ENCODE measurements around the gene GOSR1.
"Not testable (repeated sequence)": the region's sequence is repeated elsewhere in the genome, so short reads cannot be mapped to it uniquely, and the experiment has no call there.

Gene GOSR1

DNA sequence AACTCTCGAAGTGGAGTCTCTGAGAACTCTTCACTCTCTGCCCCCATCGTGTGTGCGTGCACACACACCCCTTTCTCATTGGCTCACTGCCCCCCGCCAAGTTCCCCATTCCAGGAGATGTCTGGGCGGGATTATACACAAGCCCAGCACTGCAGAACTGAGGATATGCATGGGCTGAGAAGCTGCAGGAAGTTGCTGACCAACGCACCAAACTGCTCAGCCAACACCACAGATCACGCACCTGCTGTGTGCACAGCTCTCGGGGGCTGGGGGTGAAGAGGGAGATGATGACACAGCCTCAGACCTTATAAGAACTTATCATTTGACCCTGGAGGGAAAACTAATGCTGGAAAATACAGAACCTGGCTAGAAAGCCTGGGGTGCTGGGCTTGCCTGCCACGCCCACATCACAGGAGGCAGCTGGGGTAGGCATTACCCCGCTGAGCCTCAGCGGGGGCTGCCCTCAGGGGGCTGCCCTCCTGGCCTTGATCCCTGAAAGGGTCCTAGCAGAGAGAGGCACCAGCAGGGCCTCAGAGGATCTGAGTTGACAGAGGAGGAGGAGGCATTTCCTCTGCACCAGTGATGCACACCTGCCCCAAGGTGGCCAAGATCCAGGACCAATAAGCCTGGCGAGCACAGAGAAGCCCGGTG is 87.3 kb downstream of the GOSR1 start:
- DNase-seq: not testable (repeated sequence)

DNA sequence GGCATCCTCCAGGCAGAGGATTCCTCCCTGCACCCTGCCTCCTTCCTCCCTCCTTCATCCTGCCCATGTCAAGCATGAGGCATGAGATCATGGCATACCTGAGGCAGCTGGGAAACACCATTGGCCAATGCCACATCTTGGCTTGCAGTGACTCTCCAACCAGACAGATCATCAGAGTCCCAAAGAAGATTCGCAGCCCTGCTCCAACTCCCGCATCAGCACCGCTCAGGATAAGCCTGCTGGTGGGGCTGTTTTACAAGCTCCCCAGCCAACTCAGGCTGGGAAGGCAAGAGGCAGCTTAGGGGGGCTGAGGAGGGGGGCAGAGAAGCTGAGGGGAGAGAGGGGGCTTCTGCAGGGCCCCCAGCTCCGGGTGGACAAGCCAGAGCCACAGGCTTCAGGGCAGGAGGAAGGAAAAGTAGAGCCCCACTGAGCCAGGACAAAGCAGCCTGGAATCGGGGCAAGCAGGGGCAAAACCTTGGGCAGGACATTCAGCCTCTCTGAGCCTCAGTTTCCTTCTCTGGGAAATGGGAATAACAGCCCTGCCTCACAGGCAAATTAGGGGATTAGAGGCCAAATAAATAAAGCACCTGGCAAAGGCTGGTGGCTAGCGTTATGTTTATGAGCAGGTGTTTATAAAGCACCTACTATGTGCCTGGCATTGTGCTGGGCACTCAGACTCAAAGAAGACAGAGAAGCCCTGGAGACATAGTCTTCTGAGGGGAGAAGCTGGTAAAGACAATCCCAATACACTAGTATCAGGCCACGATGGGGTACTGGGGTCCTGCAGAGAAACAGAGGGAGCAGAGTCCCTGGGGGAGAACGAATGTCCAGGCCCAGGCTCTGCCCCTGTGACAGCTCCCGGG is 88.1 kb downstream of the GOSR1 start:
- DNase-seq: no peak

DNA sequence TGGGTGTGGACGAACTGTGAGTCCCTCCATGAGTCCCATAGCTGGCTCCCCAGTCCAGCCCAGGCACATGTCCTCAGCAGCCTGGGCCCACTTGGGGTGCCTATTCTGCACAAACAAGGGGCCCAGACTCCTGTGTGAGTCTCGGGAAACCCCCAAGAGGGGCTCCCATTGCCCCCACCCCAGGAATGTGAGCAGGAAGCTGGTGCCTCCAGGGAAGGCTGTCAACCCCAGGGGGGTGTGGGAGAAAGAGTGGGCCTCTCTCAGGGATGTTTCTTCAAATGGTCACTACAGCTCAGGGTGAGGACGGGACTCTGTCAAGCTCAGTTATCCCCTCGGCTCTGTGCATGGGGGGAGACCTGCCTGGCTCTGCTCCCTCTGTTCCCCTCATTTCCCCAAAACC is 88.9 kb downstream of the GOSR1 start:
- DNase-seq: not testable (repeated sequence)

DNA sequence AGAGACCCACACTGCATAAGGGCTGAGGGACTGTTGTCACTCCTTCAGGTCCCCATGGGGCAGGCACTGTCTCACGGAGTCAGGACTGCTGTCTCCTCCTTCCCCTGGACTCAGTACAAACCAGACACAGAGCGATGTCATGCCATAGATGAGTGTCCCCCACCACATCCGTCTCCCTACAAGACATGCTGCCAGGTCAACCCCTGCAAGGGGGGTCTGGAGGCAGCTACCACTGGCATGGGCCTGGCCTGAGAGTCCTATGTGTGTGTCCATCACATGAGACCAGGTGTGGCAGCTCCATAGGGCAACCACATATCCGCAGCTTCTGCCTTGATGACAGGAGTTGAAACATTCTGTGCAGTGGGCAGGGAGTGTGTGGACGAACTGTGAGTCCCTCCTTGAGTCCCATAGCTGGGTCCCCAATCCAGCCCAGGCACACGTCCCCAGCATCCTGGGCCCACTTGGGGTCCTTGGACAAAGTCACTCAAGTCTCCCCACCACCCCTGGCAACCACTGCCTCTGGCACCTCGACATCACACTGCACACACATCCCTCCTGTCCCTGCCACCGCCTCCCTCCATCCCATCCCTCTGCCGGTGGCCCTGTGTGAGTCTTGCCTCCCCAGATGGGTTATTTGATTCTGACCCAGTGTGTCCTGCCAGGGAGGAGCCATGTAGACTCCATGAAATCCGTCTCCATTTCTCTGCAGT is 89.5 kb downstream of the GOSR1 start:
- DNase-seq: not testable (repeated sequence)

DNA sequence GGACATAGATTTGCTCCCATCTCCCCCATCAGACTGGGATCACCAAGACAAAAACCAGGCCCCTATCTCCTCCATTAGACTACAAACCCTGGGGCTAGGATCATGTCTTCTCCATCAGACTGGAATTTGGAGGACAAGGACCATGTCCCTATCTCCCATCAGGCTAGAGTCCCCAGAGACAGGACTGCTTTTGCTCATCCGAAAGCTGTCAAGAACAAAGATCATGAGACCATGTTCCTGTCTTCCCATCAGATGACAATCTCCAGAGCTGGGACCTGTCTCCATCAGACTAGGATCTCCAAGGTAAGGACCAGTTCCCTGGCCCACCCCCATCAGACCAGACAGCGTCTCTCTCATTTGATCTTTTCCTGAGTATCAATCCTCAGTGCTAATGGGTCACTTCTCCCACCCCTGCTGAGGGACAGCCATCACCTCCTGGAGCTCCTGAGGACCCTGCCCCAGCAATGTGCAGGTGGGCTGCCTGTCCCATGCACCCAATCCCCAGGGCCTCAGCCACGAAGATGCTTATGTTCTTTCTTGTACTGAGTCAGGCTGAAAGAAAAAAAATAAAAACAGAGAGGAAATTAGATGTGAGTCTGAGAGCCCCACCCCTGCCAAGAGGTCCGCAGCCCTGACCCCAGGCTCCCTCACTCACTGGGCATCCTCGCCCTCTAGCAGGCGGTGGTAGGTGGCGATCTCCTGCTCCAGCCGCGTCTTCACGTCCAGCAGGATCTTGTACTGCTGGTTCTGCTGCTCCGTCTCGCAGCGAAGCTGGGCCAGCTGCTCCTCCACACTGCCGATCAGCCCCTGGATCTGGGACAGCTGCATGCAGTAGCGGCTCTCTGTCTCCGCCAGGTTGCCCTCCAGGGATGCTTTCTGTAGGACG is 90.3 kb downstream of the GOSR1 start:
- DNase-seq: no peak

DNA sequence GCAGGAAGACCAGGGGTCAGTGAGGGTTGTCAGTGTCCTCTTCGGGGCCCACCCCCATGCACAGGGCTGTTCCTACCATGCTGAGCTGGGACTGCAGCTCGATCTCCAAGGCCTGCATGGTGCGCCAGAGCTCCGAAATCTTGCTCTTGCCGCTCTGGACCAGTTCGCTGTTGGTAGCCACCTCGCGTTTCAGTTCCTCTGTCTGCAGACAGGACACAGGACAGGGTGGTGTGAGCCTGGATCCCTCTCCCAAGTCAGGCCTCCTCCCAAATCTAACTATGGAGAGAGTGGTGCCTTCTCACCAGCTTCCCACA is 90.9 kb downstream of the GOSR1 start:
- DNase-seq: no peak

DNA sequence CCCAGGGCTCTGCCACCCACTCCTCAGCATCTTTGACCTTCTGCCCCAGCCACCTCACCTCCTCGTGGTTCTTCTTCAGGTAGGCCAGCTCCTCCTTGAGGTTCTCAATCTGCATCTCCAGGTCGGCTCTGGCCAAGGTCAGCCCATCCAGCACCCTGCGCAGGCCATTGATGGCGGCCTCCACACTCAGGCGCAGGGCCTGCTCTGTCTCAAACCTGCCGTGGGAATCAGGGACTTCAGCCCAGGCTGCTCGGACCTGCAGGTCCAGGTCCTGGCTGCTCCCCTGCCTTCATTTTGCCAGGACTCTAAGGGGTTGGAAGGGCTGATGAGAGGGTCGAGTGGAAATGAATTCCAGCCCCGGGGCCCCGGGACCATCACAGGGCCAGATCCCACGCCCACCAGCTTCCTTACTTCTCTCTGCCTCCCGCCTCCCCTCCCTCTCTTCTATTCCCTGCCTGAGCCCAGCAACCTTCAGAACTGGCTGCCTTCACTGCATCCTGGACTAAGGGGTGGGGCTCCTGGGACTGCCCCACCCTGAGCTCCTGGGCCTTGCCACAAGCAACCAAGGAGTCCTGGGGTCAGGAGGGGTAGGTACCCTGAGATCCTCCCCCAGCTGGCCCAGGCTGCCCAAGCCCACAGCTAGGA is 92.4 kb downstream of the GOSR1 start:
- not testable (repeated sequence) for DNase-seq

DNA sequence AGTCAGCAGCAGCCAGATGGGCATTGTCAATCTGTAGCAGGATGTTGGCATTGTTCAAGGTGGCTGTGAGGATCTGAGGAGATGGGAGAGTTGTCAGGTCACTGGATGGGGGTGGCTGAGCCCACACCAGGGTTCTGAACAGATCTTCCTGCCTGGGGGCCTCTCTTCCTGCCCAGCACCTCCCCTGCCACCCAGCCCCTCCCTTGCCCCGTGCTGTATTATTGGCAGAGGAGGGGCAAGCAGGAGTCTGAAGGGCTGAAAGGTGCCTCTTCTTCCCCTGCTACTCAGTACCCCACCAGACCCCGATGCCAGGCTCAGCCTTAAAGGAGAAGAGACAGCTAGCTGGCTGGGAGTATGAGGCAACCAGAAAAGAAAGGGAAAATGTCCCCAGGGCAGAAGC is 93.0 kb downstream of the GOSR1 start:
- DNase-seq: no peak

DNA sequence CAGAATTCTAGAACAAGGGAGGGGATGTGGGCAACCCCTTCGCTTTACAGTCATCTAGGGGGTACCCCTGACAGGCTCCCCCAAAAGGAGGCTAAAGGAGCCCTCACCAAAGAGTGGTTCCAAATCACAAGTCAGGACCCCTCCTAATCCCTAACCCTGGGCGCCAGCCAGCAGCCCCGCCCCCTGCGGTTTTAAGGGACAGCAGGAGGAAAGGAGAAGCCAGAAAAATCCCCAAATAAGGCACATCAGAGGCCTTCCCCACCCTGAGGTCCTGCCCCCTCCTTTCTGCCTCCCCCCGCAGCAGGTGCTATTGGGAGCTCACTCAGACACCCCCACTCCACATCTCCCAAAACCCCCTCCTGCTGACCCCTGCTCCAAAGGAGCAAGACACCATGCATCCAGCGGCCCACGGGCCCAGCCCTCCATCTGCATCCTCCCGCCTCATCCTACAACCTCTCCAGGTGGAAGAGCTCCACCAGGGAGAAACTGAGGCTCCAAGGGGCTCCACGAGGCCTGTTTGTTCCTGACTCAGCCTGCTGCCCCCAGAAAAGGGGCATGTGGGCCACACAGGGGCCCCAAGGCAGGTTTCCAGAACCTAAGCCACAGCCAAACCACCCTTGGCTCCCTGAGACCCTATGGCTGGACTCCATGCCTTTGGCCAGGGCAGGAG is 93.5 kb downstream of the GOSR1 start:
- no peak for DNase-seq

DNA sequence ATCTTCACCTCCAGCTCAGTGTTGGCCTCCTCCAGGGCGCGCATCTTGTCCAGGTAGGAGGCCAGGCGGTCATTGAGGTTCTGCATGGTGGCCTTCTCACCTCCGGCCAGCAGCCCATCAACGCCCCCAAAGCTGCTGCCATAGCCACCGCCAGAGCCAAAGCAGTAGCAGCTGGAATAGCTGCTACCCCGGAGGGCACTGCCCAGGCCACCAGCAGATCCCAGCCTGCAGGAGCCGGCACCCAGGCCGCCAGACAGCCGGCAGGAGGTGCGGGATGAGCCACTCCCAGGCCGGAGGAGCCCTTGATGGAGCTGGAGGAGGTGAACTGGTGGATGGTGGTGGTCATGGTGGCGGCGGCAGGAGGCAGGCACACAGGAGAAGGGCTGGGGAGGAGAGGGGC is 94.2 kb downstream of the GOSR1 start:
- DNase-seq: not testable (repeated sequence)

DNA sequence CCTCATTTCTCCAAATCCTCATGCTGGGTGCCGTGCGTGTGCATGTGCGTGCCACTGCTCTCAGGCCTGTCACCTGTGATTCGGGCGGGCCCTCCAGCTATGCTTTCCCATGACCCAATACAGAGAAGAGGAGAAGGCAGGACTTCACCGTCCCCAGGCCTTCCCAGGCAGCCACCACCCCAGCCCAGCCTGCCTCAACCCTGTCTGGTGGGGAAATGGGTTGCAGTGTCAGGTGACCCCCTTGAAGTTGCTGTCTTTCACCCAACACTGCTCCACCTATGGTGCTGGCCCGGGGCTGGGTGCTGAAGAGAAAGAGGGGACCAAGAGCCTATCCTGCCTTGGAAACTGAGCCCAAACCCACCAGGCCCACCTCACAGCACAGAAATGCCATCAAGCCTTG is 94.7 kb downstream of the GOSR1 start:
- DNase-seq: no peak

DNA sequence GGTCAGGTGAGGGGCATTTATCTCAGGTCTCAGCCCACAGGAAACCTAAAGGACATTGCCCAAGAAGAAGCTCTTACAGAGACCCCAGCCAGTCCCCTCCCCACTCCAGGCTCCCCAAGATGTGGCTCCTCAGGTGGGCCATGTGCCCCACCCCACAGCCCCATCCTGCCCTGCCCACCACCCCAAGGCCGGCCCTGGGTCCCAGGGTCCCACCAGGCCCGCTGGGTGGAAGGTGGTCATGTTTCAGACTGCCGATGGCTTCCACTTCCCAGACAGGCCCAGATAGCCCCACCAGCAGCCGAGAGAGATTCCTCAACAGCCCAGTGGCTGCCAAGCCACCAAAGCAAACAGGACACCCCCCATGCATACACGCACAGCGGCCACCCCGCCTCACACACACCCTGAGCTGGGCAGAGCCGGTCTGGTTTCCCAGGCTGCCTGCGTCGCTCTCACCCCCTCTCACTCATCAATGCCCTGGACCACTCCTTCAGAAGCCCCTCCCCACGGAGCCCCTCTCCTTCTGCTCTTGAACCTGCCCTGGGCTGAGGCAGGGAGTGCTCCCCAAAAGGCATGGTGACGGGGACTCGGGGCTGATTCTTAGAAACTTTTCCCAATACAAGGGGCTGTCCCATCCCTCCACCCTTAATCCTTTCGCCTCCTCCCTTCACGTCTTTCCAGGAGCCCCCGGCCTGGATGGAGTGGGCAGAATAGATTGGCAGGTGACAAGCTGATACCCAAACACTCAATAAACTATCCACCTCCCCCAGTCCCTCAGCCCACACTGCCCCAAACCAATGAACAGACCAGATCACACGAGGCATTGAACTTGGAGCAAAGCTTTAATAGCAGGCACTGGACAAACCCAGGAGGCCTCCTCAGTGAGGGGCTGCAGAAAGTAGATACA is 95.7 kb downstream of the GOSR1 start:
- not testable (repeated sequence) for DNase-seq

DNA sequence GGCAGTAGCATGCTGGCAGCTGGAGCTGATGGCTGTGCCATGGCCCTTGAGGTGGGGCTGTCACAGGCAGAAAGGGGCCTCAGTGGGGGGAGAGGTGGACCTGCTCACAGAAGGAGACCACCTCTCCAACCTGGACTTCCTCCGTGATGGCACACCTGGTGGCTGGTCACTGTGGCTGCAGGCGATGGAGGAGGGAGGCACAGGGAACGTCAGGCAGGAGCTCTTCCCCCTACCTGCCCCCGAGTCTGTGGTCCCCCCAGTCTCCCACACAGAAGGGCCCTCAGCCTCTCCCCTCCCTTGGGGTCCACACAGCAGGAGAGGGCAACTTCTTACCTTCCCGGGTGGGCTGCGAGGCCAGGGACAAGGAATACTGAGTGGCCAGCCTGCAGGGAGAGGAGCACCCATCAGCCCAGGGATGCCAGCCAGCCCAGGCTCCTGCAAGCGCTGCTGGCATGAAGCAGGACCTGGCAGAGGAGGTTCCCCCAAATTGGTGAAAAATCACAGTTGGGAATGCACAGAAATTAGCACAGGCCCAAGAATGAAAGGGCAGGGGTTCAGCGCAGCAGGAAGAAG is 96.5 kb downstream of the GOSR1 start:
- no peak for DNase-seq

DNA sequence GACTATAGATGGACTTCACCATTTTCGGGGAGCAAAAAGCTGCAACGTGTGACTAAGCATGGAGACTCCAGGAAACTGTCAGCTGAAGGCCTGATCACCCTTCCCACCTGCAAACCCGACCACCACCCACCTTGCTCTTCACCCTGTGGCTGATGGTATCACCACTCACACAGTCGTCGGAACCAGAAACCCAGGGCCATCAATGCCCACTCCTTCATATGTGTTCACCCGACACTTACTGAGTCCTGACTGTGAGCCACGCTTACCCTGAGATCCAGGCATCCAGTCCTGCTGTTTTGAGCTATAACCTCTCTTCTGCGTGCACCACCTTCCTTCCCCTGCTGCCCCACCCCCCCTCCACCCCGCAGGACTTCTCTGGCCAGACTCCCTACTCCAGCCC is 97.1 kb downstream of the GOSR1 start:
- DNase-seq: not testable (repeated sequence)

DNA sequence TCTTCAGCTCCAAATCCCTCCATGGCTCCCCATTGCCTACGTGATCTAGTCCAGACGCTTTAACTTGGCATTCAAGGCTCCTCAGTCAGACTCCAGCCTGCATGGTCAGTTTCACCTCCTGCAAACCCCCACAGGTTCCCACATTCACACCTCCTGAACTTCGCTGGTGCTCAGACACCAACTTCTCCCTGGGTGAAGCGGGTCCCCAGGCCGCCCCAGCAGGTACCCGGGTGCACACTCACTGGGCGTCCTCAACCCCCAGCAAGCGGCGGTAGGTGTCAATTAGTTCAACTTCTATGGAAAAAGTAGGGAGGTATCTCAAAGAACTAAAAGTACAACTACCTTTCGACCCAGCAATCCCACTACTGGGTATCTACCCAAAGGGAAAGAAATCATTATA is 97.6 kb downstream of the GOSR1 start:
- not testable (repeated sequence) for DNase-seq

DNA sequence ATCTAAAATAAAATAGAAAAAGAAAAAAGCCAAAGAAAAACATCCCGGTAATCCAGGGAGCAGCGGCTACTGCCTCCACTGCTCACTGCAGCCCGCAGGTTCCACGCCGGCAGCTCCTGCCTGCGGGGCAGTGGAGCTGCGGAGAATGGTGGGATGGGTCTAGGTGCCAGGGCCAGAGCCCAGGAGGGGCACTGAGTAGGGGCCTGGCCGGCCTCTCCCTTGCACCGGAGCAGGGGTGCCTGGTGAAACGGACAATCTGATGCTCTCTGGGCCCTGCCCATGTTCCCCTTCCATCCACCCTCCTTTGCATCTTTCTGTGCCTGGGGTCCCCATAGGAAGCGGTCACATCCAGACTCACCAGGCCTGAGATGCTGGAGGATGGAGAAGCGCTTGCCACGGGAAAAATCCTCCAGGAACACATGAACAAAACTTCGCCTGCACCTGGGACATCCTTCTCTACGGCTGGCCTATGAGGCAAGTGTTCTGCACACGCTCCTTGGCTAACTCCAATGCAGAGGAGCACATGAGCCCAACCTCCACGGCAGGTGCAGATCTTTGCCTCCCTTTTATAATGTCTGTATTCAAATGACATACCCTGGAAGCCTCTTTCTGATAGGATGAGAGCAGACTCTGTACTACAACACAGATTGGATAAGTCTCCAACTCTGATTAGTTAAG is 98.6 kb downstream of the GOSR1 start:
- not testable (repeated sequence) for DNase-seq

DNA sequence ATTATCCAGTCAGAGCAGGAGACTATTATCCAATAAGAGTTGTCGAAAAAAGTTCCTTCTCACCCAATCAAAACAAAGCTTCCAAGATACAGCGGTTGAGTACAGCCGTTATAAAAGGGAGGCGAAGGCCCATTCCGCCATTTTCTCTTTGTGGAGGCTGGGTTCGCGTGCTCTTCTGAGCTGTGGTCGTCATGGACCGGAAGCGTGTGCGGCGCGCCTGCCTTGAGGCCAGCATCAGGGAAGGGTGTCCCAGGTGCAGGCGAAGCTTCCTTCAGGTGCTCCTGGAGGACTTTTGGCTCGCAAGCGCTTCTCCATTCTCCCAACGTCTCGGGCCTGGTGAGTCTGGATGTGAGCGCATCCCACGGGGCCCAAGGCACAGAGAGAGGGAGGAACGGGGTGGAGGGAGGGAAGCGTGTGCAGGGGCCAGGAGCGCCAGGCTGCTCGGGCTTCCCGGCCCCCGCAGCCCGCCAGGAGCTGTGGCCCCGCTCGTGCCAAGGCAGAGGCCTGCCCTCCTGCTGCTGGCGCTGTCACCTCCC is 99.2 kb downstream of the GOSR1 start:
- DNase-seq: no peak

All from CD4-positive, alpha-beta T cell treated with Interleukin-4 for 4 hours (primary cell).